Thyroid gland (tissue), 4 donors: ENCODE measurements around the gene GARIN1A. TPM values are rescaled to one million over a fixed set of nuclear protein-coding genes. Genes with fewer than 3 reads are reported as not detected.
"Not testable (repeated sequence)": the region's sequence is repeated elsewhere in the genome, so short reads cannot be mapped to it uniquely, and the experiment has no call there.

Experiments
- DNase-seq, 2 donors: peaks; one replicate each; pipeline ENCODE4 v3.0.0-alpha.2; 2019
- H3K27ac ChIP-seq, 3 donors: fragments of 200-600 bp; sonication (generic); 1 replicate in 2 of 3; 2 replicates in 1 of 3; pipeline ENCODE4 v1.5.1; 2016 to 2019; ENCODE audit warnings: mild to moderate bottlenecking in 1 of 3, moderate library complexity in 1 of 3
- H3K27me3 ChIP-seq: fragments of 200-600 bp; sonication (generic); one replicate; pipeline ENCODE4 v1.5.1; 2019
- H3K36me3 ChIP-seq, 2 donors: fragments of 200-600 bp; sonication (generic); one replicate each; pipeline ENCODE4 v1.5.1; 2016 to 2019
- H3K4me1 ChIP-seq, 2 donors: fragments of 200-600 bp; sonication (generic); one replicate each; pipeline ENCODE4 v1.5.1; 2017 to 2019
- H3K4me3 ChIP-seq, 3 donors: fragments of 200-600 bp; sonication (generic); replicated peaks in 1 of 3; 1 replicate in 2 of 3; 2 replicates in 1 of 3; pipeline ENCODE4 v1.5.1; 2016; ENCODE audit warnings: mild to moderate bottlenecking in 1 of 3
- H3K9me3 ChIP-seq: fragments of 200-600 bp; sonication (generic); one replicate; pipeline ENCODE4 v1.5.1; 2017
- POLR2A ChIP-seq, 2 donors: fragments of 450-650 bp; IDR thresholded peaks; one replicate each; pipeline ENCODE4 v1.6.1; 2017; ENCODE audit warnings: antibody characterized with exemption in 2 of 2, mild to moderate bottlenecking in 2 of 2, moderate library complexity in 1 of 2
- WGBS, 2 donors: methylation state at CpG; one replicate each; pipeline ENCODE4 v1.1.5; 2017; 5-methylcytosine and 5-hydroxymethylcytosine counted together
- intact Hi-C: fragments of 100-400 bp; cut with DNase I; formaldehyde crosslinking; loops from one replicate; pipeline ENCODE4 v1.15.1; 2023
- total RNA-seq, 4 donors: library from RNA; depleted of rRNA; stranded (reverse); fragments of >200 nt; gene quantifications; one replicate each; pipeline ENCODE4 v1.2.3, GENCODE V29; 2016
- TF ChIP-seq, protein P1 (sequence below), 6 experiments: fragments of 200-600 bp in 3 of 6; fragments of 450-650 bp in 3 of 6; sonication (generic) in 3 of 6; IDR thresholded peaks; one replicate each; pipeline ENCODE4 v1.5.1; 2016 to 2019; ENCODE audit warnings: antibody characterized with exemption in 6 of 6, mild to moderate bottlenecking in 2 of 6, inconsistent platforms in 1 of 6, moderate library complexity in 1 of 6

The GARIN1A gene
- total RNA-seq, 4 donors from 2014 or later: 1.0 to 1.9 (median 1.6) TPM

DNA sequence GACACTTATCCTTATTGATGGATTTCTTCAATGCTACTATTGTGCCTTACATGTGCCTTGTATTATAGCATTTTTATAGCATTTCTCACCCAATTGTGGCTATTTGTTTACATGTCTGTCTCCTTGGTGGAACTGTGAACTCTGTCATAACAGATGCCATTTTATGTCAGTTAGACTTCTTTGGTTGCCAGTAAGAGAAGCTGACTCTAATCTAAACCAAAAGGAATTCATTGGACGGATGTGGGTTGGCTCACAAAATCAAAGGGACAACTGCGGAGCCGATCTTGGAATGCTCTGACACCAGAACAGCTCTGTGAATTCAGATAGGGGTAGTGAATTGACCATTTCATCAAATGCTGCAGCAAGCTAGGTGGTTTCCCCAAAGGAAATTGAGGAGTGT lies 15.0 kb downstream of the GARIN1A start:
- H3K36me3 ChIP-seq: peaks cover 0 to 9% of the 10 kb centered on the region in 2 donors
- no peak overlapping the region for H3K4me3 ChIP-seq
- DNase-seq: no peak
- intact Hi-C loops: no loop called here
- no peak overlapping the region for H3K27ac ChIP-seq
- WGBS, 2 donors: 95 to 96% methylated on average over 3 of the region's 3 CpGs
- H3K9me3 ChIP-seq: no peaks in the 10 kb centered on the region
- no peaks in the 10 kb centered on the region for H3K27me3 ChIP-seq
- TF ChIP-seq, protein P1, sequence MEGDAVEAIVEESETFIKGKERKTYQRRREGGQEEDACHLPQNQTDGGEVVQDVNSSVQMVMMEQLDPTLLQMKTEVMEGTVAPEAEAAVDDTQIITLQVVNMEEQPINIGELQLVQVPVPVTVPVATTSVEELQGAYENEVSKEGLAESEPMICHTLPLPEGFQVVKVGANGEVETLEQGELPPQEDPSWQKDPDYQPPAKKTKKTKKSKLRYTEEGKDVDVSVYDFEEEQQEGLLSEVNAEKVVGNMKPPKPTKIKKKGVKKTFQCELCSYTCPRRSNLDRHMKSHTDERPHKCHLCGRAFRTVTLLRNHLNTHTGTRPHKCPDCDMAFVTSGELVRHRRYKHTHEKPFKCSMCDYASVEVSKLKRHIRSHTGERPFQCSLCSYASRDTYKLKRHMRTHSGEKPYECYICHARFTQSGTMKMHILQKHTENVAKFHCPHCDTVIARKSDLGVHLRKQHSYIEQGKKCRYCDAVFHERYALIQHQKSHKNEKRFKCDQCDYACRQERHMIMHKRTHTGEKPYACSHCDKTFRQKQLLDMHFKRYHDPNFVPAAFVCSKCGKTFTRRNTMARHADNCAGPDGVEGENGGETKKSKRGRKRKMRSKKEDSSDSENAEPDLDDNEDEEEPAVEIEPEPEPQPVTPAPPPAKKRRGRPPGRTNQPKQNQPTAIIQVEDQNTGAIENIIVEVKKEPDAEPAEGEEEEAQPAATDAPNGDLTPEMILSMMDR (IDR thresholded peaks at IDR 0.05): no peak
- no peak for TF ChIP-seq POLR2A (IDR thresholded peaks at IDR 0.05)
- H3K4me1 ChIP-seq: no peaks in the 10 kb centered on the region

DNA sequence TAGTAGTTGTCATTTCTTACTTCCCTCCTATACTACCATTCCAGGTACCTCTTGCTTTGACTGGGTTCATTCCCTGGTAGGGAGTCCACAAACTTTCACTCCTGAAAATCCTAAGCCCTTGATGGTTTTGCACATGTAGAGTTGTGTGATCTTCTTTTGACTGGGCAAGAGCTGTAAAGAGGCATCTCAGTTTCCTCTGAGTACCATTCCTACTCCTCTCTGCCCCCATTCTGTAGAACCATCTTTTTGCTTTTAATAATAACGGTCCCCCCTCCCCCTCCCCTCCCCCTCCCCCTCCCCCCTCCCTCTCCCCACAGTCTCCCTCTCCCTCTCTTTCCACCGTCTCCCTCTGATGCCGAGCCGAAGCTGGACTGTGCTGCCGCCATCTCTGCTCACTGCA lies 16.4 kb downstream of the GARIN1A start:
- no peak overlapping the region for H3K27ac ChIP-seq
- DNase-seq: no peak
- no peaks in the 10 kb centered on the region for H3K9me3 ChIP-seq
- H3K4me3 ChIP-seq: no peak overlapping the region
- no peaks in the 10 kb centered on the region for H3K4me1 ChIP-seq
- TF ChIP-seq POLR2A (IDR thresholded peaks at IDR 0.05): no peak
- TF ChIP-seq, protein P1 (IDR thresholded peaks at IDR 0.05): no peak
- intact Hi-C loops: no loop called here
- no peaks in the 10 kb centered on the region for H3K27me3 ChIP-seq
- 89 to 94% methylated on average over 5 of the region's 5 CpGs for WGBS, 2 donors
- peaks cover 0 to 5% of the 10 kb centered on the region in 2 donors for H3K36me3 ChIP-seq

DNA sequence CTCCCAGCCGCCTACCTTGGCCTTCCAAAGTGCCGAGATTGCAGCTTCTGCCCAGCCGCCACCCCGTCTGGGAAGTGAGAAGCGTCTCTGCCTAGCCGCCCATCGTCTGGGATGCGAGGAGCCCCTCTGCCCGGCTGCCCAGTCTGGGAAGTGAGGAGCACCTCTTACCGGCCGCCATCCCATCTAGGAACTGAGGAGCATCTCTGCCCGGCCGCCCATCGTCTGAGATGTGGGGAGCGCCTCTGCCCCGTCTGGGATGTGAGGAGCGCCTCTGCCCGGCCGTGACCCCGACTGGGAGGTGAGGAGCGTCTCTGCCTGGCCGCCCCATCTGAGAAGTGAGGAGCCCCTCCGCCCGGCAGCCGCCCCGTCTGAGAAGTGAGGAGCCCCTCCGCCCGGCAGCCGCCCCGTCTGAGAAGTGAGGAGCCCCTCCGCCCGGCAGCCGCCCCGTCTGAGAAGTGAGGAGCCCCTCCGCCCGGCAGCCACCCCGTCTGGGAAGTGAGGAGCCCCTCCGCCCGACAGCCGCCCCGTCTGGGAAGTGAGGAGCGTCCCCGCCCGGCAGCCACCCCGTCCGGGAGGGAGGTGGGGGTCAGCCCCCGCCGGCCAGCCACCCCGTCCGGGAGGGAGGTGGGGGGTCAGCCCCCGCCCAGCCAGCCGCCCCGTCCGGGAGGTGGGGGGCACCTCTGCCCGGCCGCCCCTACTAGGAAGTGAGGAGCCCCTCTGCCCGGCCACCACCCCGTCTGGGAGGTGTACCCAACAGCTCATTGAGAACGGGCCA lies 17.3 kb downstream of the GARIN1A start:
- H3K9me3 ChIP-seq, intact Hi-C loops, DNase-seq, H3K36me3 ChIP-seq, H3K27ac ChIP-seq, H3K4me1 ChIP-seq, H3K4me3 ChIP-seq, H3K27me3 ChIP-seq: not testable (repeated sequence)
- 83 to 91% methylated on average over 5 to 25 of the region's 59 CpGs for WGBS, 2 donors

DNA sequence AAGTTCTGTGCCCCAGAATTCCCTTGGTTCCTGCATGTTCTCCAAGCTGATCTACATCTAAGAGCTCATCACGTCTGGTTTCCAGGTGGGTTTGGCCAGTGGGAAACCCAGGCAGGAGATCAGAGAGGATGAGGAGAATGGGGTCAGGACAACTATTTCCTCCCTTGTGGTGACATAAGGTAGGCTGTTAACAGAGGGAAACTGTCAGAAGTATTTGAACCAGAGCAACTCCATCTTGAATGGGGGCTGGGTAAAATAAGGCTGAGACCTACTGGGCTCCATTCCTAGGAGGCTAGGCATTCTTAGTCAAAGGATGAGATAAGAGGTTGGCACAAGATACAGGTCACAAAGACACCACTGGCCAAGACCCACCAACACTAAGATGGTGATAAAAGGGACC lies 19.1 kb downstream of the GARIN1A start:
- no peak overlapping the region for H3K4me3 ChIP-seq
- H3K9me3 ChIP-seq: no peaks in the 10 kb centered on the region
- no peak for DNase-seq
- H3K4me1 ChIP-seq: no peaks in the 10 kb centered on the region
- intact Hi-C loops: no loop called here
- 77 to 87% methylated on average over 1 of the region's 1 CpG for WGBS, 2 donors
- no peak for TF ChIP-seq POLR2A (IDR thresholded peaks at IDR 0.05)
- TF ChIP-seq, protein P1 (IDR thresholded peaks at IDR 0.05): no peak
- H3K27me3 ChIP-seq: no peaks in the 10 kb centered on the region
- no peaks in the 10 kb centered on the region for H3K36me3 ChIP-seq
- H3K27ac ChIP-seq: no peak overlapping the region

DNA sequence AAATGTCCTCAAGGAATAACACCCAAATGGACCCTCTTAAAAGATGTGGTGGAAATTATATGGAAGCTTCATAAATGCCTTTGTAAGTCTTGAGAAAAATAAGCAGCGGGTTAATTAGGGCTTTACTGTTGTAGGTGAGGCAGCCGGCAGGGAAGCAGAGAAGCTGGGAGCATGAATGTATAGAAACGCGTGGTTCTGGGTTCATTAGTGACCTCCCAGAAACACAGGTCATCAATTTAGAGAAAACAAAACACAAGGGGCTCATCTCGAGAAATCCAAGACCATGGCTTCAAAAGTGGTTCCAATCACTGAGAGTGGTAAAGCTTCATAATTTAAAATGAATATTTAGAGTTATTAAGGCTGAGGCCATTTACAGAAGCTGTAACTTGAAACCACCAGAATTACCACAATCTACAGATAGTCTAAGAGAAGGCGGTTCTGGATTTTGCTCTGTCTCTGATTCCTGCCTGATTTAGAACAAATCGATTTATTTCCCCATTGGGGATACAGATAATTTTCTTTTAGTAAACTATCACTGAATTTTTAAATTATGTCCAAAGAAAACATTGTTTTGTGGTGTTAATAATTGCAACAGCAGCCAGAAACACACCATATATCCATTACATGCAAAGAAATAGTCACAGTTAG lies 20.7 kb downstream of the GARIN1A start:
- no peak overlapping the region for H3K27ac ChIP-seq
- no peak for DNase-seq
- peaks cover 7% of the 10 kb centered on the region for H3K27me3 ChIP-seq
- intact Hi-C loops: no loop called here
- 45 to 55% methylated on average over 7 of the region's 7 CpGs for WGBS, 2 donors
- peaks cover 0 to 7% of the 10 kb centered on the region in 2 donors for H3K4me1 ChIP-seq
- H3K4me3 ChIP-seq: no peak overlapping the region
- TF ChIP-seq POLR2A (IDR thresholded peaks at IDR 0.05): no peak
- TF ChIP-seq, protein P1 (IDR thresholded peaks at IDR 0.05): no peak
- H3K9me3 ChIP-seq: no peaks in the 10 kb centered on the region
- H3K36me3 ChIP-seq: no peaks in the 10 kb centered on the region
